ENCODE data around the gene ENOX1.
"Not testable (repeated sequence)": the region's sequence is repeated elsewhere in the genome, so short reads cannot be mapped to it uniquely, and the experiment has no call there.

ENOX1 gene

DNA sequence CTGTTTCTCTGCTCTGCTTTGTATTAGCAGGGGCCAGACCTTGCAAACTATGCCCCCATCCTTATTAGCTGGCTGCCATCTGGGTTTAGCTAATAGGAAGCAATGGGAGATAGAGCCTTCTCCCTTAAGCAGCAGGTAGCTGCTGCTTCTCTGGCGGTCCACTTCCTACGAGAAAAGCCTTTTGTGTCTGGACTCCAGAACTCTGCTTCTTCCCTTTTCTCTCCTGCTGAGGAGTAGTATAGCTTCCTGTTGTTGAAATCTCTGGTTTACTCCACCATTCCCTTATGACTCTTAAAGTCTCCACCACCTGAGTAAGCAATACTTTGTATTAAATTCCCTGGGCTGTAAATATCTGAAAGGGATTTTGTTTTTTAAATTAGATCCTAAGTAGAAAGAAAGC is 616.3 kb downstream of the ENOX1 start:
- peak; percentile 17 for DNase-seq

DNA sequence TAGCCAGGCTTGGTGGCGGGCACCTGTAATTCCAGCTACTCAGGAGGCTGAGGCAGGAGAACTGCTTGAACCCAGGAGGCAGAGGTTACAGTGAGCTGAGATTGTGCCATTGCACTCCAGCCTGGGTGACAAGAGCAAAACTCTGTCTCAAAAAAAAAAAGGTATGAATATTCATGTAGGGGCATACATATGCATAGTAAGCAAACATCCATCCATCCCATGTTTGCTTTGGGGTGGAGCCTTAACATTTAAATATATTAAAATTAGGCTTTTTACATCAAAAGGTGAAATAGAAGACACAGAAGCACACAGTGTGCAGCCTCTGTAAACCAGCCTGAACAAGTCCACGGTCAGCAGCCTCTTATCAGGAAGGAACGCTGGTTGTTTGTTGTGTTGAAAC is 618.3 kb downstream of the ENOX1 start:
- DNase-seq, result not testable (repeated sequence)

DNA sequence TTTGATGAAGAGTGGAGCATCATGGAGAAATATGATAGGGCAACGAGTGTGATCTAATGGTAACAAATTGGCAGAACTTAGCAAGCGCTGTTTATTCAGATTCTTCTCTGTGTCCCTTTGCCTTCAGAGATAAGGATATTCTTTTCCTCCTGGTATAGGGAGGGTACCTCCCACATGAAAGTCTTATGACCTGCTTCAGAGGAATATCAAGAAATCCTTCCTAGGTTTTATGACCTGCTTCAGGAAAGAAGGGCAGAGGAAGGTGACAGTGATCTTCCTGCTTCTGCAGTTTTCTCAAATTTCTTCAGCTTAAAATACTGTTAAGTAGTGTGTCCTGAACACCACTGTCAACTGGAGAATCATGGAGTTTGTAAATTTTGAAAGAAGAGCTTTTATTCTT is 619.0 kb downstream of the ENOX1 start:
- no peak for DNase-seq

DNA sequence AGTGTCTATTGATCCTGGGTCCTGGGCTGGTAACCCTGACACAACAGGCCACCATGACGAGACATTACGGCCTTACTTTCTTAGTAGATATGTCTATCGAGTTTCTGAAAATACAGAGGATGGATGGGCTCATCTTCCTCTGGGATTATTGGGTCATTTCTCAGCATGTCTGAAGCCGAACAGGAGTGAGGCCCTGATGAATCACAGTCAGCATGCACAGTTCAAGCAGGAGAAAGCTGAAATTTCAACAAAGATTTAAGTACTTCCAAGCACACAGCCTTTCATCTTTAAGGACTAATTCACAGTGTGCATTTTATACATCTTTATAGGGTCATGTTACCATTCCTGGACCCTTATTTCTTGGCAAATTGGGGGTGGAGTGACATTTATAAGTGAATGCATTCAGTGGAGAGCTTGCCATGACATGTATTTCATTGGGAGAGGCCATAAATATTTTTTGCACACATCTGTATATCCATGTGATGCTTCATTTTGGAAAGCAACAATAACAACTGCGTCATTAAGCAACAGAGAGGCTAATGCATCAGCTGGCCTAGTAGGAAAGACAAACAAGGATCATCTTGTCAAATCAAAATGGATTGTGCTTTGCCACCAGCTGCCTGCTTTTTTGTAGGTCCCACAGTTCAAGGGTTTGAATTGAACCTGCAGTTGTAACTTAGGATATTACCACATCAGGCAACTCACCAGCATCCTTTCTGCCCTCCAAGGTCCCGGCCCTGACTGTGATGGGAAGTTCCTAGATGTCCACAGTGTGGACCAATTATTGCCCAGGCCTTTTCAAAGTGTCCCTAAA is 619.9 kb downstream of the ENOX1 start:
- no peak for DNase-seq

Measured in MV-4-11 (cell line).